Fibroblast of upper back skin (primary cell): ENCODE measurements around the gene DLGAP4.
"Not testable (repeated sequence)": the region's sequence is repeated elsewhere in the genome, so short reads cannot be mapped to it uniquely, and the experiment has no call there.

Experiments used
- DNase-seq: peaks from one replicate; pipeline ENCODE4 v3.0.0-alpha.2; 2013

The DLGAP4 gene

DNA sequence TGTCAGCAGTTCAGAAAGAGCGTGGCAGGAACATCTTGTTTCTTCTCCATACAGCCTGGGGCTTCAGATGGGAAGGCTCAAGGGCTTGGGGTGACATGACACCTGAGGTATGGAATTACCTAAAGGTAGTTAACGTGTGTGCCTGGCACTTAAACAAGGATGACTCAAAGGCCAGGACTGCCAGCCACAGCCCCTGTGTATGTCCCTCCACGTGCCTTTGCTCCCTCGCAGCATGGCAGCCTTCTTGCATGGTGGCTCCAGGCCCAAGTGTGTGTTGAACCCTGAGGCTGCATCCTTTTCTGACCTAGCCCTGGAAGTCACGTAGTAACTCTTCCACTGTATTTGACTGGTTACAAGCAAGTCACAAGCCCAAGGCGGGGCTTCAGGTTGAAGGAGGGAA lies 201.6 kb downstream of the DLGAP4 start:
- no peak for DNase-seq

DNA sequence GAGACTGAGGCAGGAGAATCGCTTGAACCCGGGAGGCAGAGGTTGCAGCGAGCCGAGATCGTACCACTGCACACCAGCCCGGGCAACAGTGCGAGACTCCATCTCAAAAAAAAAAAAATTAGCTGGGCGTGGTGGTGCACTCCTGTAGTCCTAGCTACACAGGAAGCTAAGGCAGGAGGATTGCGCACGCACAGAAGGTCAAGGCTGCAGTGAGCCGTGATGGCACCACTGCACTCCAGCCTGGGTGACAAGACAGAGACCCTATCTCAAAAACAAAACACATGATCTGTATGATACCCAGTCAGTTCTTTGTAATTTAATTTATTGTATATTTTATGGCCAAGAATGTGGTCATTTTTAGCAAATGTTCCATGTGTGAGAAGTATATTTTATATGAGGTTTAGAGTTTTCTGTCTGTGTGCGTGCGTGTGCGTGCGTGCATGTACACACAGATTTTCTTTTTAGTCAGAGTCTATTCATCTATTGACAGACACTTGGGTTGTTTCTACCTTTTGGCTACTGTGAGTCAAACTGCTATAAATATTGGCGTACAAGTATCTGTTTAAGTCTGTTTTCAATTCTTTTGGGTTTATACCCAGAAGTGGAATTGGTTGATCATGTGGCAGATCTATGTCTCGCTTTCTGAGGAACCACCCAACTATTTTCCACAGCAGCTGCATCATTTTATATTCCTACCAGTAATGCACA lies 213.0 kb downstream of the DLGAP4 start:
- no peak for DNase-seq

DNA sequence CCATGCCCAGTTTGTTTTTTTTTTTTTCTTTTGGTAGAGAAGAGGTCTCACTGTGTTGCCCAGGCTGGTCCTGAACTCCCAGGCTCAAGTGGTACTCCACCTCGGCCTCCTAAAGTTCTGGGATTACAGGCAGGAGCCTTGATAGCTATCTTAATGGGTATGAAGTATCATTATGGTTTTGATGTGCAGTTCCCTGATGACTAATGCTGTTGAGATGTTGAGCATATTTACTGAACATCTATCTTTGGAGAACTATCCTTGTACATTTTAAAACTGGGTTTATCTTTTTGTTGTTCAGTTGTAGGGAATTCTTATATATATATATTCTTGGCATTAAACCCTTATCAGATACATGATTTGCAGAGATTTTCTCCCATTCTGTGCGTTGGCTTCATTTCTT lies 213.8 kb downstream of the DLGAP4 start:
- DNase-seq, result peak; percentile 16

DNA sequence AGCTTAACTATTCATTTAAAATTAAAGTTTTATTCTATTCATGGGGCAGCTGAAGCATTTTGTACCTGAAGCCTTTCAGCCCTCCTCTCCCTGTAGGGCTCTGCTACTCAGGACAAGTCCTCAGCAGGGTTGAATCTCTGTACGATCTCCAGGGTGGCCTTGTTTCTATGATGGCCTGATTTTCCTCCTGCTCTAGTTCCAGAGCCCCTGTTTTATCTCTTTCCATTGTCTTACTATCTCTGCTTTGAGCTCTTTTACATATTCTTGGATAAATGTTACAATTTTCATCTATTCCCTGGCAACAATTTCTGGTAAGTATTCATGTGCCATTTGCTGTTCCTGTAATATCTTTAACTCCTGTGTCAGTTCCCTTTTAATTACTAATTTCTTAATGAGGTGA lies 215.4 kb downstream of the DLGAP4 start:
- DNase-seq, result no peak

DNA sequence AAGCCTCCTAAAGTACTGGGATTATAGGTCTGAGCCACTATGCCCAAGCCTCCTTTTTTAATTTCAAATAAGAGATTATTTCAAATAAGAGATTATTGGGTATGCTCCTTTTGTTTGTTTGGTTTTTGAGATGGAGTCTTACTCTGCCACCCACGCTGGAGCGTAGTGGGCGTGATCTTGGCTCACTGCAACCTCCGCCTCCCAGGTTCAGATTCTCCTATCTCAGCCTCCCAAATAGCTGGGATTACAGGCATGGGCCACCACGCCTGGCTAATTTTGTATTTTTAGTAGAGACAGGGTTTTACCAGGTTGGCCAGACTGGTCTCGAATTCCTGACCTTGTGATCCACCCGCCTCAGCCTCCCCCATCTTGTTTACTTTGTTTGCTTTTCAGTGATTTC lies 216.3 kb downstream of the DLGAP4 start:
- not testable (repeated sequence) for DNase-seq

DNA sequence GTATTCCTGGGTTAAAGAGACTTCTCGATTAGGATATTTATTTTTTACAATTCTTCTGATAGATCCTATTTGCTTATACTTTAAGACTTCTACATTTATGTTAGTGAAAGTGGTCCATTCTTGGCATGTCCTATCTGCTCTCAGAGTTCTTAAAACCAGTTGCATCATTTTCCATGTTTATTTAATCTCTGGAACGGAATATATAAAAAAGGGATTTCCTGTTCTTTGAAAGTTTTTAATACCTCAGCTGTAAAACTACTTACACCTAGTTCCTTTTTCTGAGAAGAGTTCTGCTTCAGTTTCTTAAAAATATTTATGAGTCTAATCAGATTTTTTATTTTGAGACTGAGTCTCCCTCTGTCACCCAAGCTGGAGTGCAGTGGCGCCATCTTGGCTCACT lies 217.2 kb downstream of the DLGAP4 start:
- no peak for DNase-seq

DNA sequence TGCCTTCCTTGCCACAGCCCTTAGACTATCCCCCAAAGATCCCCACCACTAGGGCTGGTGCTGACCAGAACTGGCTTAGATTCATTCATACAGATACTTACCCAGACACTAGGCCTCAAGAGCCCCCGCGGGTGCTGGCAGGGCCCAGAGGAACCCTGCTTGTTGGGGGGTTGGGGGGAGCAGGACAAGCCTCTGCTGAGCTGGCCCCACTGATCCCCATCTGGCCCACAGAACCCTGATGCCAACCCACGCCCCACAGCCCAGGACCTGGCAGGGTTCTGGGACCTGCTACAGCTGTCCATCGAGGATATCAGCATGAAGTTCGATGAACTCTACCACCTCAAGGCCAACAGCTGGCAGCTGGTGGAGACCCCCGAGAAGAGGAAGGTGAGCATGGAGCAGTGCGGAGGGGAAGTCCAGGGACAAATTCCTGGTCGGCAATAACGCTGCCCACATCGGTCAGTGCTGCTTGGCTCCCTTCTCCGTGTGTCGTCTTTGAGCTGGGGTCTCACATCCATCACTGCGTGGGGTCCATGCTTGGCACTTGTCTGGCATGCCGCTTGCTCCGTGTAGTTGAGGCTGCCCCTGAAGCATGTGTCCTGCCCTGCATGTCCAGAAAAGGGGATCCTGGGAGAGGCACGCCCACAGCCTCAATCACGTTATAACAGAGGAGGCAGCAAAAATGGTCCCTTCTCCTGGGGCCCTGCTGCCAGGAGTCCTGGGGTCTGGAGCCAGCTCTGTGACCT lies 219.7 kb downstream of the DLGAP4 start:
- no peak for DNase-seq

DNA sequence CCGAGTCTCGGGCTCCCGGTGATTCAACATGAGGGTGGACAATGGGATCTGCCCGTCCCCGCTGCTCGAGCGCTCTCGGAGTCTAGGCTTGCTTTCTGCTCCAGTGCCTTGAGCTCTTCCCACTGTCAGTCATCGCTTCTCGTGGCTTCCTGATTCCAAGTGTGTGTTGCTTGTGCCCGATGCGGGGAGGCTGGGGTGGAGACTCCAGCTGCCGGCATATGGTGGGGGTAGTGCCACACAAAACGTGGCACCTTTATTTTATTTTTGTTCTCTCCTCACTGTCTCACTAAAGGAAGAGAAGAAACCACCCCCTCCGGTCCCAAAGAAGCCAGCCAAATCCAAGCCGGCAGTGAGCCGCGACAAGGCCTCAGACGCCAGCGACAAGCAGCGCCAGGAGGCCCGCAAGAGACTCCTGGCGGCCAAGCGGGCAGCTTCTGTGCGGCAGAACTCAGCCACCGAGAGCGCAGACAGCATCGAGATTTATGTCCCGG lies 220.4 kb downstream of the DLGAP4 start:
- DNase-seq, result no peak

DNA sequence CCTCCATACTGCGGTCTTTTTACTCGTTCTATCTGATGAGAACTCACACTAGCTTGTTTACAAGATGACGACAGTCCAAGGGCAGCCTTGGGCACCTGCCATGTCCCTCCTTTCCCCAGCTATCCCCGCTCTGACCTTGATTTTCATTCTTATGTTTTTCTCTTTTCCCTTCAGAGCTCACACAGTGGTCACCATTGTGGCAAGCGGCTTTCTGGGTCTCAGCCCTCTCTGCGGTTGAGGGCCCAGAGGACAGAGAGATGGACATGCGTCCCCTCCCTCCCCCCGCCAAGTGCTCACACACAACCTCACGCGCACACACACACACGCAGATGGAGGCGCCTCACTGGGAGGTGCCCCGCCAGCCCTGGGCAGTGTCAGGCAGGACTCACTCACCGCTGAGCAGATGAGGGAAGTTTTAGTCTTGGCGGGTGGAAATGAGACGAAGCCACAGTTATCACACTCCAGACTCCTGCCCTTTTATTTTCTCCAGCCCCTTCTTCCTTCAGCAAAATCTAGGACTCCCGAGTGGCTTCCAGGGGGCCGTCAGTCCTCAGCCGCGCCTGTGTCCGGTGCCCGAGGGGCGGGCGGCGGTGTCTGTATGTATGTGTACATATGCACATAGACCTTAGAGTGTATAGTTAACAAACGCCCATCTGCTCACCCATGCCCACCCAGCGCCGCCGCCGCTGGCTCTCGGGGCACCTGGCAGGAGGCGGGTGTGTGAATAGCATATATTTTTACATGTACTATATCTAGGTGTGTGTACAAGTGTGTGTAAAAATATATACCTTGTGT lies 221.4 kb downstream of the DLGAP4 start:
- no peak for DNase-seq

DNA sequence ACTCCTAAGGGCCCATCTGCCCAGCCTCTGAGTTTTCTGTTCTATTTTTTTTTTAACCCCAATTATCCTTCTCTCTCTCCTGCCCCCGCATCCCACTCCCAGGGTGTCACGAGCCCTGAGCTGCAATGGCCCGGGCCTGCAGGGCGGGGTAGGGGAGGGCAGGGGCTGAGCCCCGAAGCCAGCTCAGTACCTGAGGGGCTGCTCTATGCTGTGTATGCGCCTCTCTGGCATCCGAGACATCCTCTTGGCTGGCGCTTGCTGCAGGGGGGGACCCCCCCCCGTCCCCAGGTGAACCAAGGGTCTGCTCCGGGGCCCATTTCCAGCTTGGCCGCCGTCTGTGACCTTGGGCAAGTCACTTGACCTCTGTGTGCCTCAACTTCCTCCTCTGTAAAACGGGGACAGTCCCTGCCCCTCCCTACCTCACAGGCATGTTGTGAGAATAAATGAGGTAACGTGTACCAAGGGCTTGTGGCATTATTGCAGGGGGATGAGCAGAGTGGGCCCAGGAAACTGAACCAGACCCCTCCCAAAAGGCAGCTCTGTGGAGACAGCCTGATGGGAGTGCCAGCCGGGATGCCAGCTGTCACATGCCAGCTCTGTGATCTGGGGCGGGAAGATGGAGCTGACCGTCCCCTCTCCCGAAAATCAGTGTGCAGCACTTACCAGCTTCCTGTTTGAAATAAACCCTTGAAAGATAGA lies 222.2 kb downstream of the DLGAP4 start:
- no peak for DNase-seq

DNA sequence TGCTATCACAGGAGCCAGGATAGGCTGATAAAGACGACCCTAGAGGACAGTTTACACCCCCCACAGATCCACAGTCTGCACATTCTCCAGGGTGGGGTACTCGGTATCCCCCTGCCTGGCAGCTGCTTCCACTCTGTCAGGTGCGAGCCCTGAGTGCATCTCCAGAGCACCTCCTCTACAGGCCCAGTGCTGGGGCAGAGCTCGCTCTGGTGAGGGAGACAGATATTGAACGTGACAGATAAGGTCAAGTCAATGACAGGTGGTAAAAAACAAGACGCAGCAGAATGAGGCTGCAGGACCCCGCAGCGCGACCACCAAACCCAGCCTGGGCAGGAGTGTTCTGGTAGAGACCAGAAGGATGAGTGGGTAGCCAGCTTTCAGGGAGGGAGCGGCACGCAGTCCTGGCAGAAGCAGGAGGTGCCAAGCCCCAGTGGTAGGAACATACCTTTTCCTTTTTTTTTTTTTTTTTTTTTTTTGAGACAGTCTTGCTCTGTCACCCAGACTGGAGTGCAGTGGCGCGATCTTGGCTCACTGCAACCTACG lies 222.8 kb downstream of the DLGAP4 start:
- DNase-seq, result no peak

DNA sequence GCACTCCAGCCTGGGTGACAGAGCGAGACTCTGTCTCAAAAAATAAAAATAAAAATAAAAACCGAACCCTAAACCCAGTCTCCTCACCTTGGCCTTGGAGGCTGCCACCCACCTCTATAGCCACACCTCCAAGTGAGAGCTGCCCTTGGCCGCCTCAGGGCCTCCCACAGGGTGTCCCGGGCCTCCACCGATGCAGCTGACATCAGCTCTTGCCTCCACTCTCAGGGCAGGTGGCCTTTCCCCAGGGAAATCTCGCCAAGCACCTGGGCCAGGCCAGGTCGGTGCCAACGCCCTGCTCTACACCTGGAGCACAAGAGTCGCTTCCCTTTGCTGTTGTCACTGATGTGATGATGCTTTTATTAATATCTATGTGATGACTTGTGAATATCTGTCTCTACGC lies 226.2 kb downstream of the DLGAP4 start:
- DNase-seq, result no peak

DNA sequence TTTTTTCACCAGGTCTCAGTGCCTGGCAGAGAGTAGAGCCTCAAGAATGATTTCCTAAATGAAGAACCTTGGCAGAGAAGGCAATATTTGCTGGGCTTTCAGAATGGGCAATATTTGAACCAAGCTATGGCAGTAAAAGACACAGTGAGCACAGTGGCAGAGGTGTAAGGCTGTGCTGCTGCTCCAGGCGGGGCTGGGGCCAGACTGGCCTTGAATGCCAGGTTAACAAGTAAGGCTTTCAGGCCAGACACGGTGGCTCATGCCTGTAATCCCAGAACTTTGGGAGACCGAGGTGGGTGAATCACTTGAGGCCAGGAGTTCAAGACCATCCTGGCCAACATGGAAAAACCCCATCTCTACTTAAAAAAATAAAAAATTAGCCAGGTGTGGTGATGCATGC lies 226.7 kb downstream of the DLGAP4 start:
- no peak for DNase-seq

DNA sequence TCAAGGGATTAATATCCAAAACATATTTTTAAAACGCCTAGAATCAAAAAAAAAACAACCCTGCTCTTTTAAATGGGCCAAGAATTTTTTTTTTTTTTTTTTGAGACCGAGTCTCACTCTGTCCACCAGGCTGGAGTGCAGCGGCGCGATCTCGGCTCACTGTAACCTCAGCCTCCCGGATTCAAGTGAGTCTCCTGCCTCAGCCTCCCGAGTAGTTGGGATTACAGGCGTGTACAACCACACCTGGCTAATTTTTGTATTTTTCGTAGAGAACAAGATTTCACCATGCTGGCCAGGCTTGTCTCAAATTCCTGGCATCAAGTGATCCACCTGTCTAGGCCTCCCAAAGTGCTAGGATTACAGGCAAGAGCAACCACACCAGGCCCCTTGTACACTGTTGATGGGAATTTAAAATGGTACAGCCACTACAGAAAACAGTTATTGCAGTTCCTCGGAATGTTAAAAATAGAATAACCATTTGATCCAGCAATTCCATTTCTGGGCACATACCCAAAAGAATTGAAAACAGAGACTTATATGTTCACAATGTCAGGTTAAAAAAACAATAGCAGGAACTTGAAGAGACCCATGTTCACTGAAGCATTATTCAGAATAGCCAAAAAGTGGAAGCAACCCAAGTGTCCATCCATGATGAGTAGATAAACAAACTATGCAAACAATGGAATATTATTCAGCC lies 232.0 kb downstream of the DLGAP4 start:
- DNase-seq, result peak; percentile 57

DNA sequence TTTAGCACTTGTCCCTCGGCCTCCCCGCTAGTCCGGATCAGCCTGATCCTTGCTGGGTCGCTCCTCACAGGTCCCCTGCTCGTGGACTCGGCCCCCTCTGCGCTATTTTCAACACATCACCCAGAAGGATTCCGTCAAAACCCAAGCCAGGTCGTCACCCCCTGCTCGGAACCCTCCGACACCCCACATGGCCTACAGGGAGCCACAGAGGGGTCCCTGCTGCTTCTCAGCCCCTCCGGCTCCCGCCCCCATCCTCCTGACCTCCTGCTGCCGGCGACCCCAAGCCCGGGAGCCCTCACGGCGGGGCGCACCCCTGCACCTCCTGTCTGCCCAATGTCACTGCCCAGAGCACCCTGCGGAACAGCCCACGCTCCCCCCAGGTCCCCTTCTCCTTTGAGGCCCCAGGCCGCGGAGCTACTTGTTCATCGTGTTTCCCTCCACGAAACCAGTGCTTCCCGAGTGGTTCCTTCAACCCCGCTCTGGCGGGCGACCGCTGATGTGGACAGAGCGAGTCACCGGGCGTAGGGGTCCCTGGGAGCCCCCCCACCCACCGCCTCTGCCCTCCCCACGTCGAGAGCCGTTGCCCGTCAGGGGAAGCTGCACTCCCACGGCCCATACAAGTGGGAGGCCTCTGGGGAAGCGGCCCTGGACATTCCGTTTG lies 234.5 kb downstream of the DLGAP4 start:
- no peak for DNase-seq

DNA sequence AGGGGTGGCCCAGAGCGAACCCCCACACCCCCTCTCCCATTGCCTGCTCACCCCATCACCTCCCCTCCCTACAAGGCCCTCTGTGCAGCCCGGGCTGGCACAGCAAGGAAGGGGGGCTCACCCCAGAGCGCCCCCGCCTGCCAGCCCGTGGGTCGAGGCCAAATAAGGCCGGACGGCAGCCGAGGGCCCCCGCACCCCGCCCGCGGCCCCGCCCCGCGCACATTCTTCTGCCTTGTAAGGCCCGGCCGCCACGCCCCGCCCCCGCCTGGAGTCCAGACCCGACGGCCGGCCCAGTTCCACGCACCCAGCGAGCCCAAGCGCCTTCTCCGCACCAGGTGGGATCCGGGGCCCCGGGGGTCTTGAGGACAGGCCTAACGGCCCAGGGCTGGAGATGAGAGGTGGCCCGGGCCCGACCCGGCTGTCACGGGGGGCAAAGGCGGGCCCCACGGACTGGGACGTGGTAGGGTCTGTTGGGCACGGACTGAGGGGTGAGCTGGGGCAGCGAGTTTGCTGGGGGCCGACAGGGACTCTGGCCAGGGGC lies 235.2 kb downstream of the DLGAP4 start, which contains the start of gene MYL9:
TSS of gene MYL9 (plus strand) at position 293 of the 541 bp plus-strand sequence. CDS start 3,366 bp downstream, outside the sequence.
- peak; percentile 82 for DNase-seq

DNA sequence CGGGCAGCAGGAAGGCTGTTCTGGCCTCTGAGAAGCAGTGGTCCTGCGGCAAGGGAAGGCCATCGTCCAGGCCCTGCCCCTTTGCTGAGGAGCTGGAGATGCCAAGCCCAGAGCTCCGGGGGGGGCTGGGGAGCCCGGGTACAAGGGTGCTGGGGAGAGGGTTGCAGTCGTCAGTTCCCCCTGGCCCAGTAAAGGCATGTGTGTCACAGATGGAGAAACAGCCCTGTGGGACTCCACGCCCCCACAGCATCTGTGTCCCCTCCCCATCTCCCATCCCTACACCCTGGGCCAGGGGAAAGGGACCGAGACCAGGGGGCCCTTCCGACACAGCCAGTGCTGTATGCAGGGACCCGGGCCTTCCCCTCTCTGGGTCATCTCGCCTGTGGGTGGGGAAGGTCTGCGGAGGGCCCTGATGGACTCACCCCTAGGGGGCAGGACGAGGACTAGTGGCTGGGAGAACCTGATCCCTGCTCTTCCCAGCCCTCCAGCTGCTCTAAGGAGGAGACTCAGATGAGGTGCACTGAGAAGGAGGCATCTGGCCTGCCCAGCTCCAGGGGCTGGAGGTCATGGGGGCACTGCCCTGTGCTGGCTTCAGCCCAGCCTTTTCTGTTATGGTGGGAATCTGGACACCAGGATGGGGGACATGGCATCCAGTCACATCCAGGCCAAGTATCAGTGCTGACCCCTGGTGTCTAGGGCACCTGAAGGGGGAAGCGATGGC lies 235.8 kb downstream of the DLGAP4 start:
- DNase-seq, result peak; percentile 64

DNA sequence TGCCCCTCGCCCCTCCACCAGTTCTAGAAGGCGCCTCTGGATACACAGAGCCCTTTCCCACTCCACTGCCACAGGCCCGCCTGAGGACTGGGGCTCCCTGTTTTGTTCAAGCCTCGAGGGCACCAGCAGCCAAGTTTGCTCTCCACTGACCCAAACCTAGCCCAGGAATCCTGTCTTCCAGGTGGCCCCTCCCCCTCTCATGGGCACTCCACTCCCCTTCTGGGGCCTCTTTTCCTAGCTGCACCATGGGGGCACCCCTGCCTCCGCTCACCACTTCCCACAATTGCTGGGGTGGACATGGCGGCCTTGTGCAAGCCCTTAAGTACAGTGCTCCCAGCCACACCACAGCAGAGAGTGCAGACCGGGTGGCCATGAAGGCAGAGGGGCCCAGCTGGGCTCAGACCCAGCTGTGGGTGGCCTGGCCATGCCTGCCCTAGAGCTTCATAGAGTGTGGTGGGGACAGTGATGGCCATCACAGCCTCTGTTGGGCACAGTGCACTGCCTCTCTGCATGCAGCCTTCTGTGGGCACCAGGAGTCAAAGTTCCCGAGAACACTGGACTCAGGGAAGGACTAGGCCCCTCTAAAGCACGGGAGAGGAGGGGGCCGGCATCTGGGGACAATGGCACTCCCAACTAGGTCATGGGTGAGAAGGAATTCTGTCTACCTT lies 236.5 kb downstream of the DLGAP4 start:
- no peak for DNase-seq
